Activated CD4-positive, alpha-beta T cell treated with anti-CD3 and anti-CD28 coated beads for 24 hours (primary cell): ENCODE results near the gene NEDD4L.

ENCODE experiments used
- DNase-seq, 2 donors: peaks; one replicate each; pipeline ENCODE4 v3.0.0-alpha.2; 2020; ENCODE audit warnings: low read depth in 2 of 2

NEDD4L gene

DNA sequence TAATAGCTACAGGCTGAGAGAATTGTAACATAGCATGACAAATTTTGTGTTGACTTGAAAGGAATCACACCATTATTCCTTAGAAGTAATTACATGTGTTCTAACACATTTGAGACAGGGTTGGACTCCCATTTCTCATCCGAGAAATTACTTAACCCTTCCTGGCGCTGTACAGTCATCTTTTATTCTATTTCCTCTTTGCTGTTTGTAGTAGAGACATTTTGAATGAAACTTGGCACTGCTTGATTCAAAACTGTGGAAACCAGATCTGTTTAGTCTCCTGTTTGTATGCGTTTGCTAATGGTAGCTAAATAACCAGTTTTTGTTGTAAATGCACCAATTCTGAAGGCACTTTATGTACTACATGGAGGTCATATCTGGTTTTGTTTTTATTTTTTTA, 352.9 kb downstream of the NEDD4L start:
- DNase-seq: no peak

DNA sequence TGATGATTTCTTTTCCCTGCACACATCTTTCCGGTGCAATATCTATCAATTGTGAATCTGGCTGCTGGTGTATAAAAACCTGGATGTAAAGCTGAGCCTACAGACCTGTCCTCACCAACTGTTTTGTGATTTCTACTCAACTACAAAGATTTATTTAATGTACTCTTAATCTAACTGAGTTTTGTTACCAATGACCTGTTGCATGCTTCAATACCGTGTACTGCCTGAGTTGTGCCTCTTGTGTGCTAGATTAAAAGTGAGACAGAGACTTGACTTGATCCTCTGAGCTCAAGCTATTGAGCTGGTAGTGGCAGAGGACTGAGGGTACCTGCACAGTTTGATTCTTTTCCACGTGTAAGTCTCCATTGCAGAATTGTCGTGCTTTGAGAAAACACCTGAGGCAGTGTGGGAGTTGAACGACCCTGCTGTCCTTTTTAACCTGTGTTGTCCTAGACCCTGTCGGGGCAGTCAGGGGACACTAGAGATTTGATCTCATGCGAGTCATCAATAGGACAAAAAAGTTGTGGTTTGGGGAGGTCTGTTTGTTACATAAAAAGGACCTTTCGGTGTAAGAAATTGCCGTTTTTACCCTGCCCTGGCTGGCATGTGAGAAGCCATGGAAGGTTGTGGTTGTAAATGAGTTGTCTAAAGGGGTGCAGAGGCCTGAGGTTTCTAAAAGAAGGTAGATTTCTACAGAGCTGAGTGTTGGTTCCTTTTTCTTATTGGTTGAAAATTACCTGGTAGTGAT, 353.5 kb downstream of the NEDD4L start:
- DNase-seq: no peak

DNA sequence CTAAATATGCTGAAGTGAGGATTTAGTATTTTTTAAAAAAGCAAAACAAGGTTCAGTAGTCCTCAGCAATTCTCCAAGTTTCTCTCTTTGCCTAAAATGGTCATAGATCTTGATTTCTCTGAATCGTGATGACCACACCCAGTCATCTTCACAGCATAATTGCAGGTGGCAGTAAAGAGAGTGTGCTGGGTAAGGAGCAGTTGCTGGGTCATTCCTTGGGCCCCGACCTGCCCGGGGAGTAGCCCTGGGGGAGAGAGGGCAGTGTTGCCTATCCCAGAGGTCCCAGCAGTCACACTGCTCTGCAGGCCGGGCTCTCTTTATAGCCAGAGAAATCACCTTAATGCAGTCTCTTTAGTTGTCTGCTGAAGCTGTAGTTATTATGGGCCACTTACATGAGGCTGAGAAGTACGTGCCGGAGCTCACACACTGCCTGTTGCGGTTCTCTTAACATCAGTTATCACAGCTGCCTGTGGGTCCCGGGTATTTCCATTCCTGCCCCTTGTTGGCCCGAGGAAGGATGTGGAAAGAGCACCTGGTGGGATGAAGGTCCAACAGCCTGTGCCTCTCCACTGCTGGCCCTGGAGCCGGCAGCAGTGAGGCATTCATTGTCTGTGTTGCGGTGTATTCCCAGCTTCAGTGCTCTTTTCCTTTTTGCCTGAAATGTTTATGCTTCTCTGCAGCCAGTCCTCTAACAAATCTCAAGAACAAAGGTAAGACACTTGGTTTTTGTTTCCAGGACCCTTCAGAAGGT, 354.8 kb downstream of the NEDD4L start:
- no peak for DNase-seq

DNA sequence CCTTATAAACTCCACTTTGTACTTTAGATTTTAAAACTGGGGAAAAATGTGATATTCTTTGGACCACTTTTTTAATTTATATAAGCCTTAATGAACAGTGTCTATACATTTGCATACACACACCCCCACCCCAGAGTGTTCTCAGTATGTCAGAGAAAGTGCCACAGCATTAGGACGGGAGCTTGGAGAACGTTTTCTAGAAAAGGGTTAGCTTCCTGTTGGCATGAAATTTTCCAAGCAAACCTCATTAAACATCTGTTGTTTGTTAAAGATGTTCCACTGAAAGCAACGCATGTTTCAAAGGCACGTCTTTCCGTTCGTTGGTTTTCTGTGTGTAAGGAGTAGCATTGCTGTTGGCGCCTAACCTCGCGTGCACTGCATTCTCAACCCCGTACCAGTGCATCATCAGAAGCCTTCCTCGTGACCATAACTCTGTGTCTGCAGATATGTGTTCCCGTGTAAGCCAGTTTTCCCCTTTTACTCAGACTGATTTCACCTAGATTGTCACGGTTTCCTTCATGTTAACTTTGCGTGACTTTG, 356.4 kb downstream of the NEDD4L start:
- peak in 1 of 2 donors; percentile 6 for DNase-seq

DNA sequence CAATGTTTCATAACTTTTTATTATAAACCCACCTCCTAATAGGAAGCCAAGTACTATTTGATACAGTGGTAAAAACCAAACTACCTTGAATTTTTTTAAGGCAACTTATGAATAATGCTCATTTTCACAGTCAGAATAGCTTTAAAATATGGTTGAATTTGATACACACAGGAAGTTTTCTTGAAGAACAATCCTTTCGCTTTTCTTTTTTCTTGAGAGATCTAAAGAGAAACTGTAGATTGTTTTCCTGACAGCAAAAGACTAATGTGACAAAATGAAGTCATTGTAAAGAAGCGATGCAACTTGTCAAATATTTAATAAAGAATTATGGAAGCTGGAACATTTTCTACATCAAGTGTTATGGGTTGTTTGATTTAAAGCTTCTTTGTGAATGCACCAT, 357.2 kb downstream of the NEDD4L start:
- no peak for DNase-seq

DNA sequence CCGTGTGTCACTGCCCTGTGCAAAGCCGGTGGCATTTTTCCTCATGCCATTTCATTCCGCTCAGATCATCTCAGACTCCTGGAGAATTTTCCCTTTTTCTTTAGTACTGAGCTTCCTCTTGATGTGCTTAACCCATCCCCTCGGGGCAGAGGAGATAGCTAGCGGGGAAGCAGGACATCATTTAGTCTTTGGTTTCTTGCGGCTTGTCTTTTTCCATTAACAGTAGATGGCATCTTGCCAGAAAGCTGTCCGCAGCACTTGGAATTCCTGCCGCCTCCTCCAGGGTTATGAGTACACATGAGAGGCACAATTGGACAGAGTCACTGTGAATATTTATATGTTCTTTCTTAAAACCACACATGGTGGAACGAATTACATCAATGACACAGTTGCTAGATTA, 358.2 kb downstream of the NEDD4L start:
- DNase-seq: no peak

DNA sequence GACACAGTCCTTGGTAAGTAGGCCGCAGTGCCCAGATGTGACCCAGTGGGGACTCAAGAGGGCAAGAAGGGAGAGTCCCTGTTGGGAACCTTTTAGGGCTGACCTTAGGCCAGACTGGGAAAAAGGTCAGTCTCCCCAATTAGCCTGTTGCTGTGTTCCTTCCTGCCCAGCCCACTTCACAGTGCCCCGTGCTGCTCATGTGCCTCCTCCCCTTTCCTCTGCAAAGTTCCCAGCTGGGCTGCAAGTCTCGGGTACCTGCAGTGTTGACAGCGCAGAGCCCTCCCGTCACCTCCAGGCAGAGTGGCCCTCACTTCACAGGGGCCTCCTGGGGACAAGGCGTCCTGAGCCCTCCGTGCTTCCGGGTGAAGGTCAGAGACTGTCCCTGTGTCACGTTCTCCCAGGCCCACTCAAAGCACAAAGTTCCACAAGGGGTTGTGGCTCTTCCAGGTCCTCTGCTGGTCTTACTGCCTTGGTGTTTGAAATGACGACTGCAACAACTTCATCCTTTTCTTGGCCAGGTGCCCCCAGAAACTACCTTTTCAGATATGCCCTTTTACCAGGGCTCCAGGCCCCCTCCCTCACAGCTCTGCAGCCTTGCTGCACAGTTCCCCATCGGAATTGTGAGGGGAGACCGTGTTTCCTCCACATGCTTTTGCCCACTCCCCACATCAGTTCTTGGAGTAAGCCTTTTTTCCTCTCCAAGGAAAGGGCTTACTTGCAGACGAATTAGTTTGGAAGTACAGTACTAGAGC, 359.1 kb downstream of the NEDD4L start:
- DNase-seq: no peak

DNA sequence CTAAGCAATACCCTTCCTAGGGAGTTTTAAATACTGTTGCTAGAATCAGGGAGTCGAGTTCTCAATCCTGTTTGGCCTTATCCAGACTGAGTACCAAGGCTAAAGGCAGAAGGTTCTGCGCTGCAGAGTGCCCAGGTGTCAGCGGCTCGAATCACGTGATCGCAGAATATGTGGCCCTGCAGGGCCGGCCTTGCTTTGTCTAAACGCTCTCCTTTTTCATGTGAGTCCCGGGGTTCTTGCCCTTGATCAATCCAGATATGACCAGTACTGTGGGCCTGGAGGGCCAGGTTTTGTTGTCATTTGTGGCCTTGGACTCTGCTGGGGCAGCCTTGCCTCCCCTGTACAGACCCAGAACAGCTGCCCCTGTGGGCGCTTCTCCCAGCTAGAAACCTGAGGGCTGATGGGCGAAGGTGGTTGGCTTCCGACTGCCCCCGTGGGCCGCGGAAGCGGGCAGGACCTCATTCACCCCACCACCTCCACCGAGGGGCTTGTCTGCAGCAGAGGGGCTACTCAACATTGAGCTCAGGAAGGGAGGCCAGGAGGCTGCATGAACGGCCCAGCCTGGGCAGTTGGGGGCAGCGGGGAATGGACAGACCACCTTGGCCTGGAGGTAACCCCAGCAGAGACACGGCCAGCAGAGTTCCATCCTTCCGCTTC, 359.9 kb downstream of the NEDD4L start:
- DNase-seq: no peak

DNA sequence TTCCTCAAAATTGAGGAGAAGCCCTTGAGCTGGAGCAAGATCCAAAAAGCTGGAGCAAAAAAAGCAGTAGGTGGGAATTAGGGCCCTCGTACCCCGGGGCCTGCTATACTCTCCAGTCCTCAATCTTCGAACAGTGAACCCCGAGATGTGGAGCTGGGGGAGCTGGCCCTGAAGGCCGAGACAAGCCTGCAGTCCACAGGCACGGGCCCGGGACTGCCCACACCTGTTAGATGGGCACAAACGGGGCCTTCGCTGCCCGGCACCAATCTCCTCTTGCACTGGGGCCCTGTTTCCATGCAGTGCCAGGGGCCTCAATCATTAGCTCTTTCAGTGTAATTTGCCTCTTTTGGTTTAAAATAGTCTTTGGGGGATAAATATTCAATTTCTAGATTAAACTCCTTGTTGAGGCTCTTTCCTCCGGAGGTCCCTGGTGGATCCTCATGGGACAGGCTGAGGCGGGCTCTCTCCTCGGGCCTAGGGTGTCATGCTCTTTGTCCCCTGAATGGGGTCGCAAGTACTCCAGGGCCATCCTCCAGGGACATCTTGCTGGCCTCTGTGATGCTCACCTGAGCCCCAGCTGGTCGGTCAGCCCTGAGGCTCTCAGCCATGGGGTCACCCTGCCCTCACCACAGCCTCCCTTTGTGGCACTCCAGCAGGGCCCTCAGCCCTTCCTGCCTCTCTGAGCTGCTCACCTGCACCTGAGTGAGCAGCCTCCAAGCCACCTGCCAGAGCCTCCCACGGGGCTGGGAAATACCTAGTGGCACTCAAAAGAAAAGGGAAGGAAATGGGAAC, 361.3 kb downstream of the NEDD4L start:
- DNase-seq: no peak

DNA sequence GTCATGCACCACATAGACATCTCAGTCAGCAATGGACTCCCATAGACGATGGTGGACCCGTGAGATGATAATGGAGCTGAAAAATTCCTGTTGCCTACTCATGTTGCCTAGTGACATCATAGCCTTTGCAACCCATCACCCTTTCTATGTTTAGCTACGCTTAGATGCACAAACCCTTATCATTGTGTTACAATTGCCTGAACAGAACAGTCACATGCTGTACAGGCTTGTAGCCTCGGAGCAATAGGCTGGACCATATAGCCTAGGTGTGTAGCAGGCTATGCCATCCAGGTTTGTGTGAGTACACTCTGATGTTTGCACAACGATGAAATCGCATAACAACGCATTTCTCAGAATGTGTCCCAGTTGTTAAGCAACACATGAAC, 363.2 kb downstream of the NEDD4L start:
- no peak for DNase-seq

DNA sequence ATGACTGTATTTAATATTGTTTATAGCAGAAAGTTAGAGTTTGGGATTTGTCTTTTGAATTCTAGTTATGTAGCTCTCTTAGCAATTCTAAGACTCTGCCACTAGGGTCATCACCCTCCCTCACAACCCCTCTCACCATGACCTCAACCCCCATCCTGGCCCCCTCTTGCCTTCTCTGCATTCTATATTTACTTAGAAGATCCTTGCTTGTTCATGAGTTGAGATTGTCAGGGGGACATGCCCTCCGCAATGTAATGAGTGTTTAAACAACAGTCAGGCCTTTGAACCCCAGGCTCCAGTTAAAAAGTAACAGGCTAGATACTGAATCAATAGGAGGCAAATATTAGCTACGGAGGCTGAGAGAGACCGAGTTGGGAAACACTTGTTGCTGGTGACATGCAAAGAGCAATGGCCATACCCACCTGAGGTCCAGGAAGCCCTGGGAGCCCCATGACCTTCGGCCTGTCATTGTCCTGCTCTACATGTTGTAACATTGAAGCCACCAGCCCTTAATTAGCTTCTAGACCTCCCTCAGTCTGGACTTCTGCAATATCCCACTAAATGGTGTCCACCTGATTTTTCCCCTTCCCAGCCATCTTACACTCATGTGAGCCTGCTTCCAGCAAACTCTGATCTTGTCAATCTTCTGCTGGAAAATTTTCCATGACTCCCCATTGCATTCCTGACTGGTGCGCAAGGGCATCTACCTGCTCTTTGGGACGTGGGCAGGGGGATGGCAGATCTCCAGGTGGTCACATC, 363.8 kb downstream of the NEDD4L start:
- DNase-seq: no peak

DNA sequence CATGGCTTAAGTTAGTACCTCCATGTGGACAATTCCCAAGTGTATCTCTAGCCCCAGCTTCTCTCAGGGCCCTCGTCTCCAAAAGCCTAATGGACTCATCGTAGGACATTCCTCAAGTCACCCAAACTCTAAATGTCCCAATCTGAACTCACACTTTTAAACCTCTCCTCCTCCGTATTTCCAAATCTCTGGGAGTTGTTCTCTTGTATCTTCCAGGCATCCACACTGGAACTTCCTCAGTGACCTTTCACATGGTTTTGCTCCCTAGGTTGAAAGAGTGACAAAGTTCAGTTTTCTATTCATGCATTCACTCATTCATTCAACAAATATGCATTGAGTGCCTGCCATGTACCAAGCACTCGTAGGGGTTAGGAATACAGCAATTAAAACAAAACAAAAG, 364.6 kb downstream of the NEDD4L start:
- DNase-seq: no peak

DNA sequence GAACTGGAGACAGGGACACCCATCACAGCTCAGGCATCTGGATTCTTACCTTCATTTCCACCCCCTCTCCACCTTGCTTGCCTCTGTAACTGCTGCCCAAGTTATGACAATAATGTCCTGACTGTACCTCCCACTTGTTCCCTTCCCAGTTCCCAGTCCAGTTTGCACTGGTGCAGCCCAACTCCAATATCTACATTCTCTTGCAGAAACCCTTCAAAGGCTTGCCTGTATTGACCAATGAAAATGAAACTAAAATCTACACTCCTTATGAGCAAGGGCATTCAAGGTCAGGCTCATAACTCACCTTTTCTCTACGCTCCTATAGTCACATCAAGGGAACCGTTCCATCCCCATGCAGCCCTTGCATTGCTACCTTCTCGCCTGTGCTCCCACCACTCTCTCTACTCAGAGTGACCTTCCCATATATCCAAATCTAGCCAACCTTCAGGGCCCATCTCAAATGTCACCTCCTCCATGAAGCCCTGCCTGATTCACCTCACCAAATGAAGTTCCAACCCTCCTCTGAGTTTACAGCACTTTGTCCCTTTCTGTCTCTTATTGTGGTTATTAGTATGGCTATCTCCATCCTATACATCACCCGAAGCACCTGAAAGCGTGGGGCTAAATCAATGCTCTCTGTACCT, 365.9 kb downstream of the NEDD4L start:
- no peak for DNase-seq

DNA sequence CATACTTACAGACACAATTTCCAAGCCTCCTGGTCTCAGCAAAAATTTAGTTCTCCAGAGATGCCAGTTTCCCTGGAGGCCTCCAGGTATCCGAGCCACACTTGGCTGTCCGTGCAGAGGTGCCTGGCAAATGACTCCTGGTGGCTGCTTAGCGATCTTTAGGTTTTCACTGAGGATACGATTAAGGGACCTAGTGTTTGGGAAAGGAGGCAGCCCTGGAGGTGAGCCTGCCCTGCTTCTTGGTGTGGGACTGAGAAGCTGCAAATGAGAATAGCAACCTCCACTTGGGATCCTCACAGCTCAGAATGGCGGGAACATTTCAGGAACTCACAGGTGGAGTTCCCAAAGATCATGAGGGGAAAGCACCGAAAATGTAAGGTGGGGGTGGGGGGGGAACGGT, 367.3 kb downstream of the NEDD4L start:
- DNase-seq: no peak

DNA sequence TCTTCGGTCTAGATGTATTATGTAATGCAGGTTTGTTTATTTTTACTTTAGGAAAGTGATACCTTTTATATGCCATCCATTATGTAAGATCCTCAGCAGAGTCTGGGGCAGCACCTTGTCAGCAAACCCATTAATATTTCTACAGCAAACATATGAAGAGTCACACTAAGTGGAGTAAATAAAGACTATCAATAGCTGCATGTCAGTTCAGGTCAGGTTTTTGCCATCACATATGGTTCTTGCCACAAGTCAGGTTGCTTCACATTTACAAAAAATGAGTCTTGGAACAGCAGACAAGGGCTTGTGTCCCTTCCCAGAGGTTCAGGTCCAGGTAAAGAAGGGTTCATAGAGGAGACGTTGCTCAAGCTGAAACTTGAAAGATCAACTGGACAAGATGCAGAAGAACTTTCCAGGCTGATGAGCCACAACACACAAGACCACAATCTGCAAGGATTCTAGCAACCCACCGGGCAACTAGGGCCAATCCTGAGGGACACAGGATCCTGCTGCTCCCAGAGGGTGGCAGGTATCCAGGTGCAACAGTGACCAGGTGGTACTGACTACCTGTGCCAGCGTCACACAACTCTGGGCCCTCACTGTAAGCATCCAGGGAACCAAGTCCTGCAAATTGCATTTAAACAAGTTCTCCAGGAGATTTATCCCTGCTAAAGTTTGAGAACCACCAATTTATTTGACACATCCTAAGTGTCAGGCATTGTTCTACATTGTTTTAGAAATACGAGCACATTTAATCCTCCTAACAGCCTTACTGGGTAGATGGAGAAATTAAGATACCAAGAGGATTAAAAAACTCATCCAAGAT, 369.0 kb downstream of the NEDD4L start:
- DNase-seq: no peak

DNA sequence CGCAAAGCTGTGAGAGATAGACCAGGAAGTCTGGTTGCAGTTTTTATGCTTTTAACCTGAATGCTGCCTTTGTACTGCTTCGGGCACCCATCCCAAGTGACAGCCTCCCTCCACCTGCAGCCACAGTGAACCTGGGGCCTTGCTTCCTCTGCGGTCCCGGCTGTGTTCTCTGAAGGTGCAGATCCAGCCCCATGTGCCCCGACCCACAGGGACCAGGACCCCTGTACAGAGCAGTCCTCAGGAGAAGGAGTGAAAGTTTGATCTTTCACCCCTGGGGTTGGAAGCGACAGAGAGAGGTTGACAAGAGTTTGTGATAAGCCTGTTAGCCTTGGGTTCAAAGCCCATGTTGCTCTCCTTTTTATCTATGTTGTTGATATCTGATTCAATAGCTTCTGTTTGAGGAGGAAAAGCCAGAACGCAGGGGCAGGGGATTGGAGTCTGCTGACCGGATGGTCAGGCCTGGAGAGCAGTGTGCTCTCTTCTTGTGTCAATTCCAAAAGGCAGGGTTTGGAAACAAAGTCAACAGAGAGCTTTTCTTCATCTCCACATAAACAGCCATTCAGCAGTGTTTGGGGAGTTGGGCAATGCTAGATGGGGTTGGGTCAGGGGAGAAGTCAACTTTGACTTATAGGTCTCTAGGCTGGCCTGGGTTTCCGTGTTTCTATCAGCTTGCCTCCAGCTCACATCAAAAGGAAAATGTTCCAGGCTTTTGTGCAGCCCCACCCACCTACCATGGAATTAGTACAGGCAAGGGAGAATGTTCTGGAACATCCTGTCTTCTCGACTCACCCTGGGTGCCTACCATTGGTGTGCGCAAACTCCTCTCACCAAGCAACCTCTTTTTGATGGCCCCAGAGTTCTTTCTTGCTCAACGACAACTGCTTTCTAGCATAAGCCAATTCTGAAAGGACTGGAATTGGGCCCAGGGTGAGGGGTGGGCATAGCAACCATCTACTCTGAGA, 369.9 kb downstream of the NEDD4L start:
- DNase-seq: no peak

DNA sequence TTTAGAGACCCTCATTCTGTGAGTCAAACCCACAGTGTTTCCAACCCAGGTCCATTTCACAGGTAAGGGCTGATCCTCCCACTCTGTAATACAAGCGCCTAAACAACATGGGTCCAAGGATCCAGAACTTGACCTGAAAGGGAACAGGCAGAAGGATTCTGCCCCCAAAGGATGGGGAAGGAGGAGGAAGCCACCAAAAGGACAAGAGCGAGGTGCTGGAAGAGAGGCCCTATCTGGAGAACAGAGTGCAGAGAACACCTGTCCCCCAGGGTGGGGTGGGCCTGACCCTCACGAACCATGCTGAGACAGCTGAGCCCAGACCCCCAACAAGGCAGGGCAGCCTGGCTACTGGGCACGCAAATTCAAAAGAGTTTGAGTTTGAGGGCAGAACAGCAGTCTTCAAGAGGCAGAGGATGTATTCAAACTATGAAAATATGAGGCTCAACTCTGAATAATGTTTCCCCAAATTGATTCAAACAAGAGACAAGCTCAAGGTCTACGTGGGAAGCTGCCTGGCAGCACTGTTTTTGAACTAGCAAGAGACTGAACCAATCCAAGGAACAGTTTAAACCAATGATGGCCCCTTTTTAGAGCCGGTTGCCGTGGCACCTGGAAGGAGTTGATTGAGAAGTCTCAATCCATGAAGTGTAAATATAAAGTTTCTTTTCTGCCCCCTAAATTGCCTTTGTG, 372.1 kb downstream of the NEDD4L start:
- no peak for DNase-seq
